AG04449 (cell line): ENCODE measurements around the gene MASP2.
"Not testable (repeated sequence)": the region's sequence is repeated elsewhere in the genome, so short reads cannot be mapped to it uniquely, and the experiment has no call there.

Experiments used
- CTCF ChIA-PET: fragments of 350-600 bp; formaldehyde crosslinking; extraction: SDS; loops from one replicate; lab custom pipeline; 2021; ENCODE audit warnings: antibody characterized with exemption; lab: Yijun Ruan, JAX
- POLR2A ChIA-PET: fragments of 400-600, 350-600 bp; formaldehyde crosslinking; extraction: SDS; loops from one replicate; lab custom pipeline; 2020; ENCODE audit warnings: antibody characterized with exemption, inconsistent platforms; lab: Yijun Ruan, JAX
- DNase-seq: peaks from one replicate; pipeline ENCODE4 v3.0.0-alpha.2; 2010; ENCODE audit warnings: low read depth, low spot score
- H3K4me3 ChIP-seq: 2 replicates; pipeline ENCODE4 v1.5.1; 2011; ENCODE audit warnings: low read depth, mild to moderate bottlenecking, control low read depth, low read length
- TF ChIP-seq, protein P1 (sequence below): IDR thresholded peaks from one replicate; pipeline ENCODE4 v1.5.1; 2011; ENCODE audit warnings: mild to moderate bottlenecking, moderate library complexity, low read length, control low read depth, inconsistent platforms; ENCODE audit not compliant: insufficient read depth; ENCODE audit errors: missing control alignments

The MASP2 gene

DNA sequence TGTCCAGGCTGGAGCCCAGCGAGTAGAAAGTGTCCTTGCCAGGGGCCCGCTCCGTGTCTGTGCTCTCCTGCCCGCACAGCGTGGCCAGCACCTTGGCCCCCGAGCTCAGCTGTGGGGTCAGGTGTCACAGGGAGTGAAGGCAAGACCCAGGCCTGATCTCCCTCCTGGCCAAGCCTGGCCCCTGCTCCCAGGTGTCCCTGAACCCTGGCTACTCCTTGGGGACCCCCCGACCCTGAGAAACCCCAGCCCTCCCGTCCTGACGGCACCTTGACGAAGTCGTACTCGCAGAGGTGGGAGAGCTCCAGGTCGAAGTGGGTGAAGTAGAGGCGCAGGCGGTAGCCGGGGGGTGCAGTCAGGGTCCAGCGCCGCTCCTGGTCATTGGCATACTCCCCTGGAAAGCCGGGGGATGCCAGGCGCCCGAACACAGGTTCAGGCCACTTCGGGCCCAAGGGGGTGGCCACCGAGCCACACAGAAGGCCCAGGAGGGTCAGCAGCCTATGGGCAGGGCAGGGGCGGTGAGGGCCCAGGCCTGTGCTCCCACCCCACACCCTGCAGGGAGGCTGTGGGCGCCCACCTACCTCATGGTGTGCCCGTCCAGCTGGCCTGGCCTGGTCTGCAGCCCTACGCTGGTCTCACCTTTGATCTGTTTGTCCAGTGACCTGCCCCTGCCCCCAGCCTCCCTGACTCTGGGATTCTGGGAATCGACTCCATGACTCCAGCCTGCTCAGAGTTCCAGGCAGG, at the start of gene MASP2:
MASP2 (minus strand) TSS at position 615 of the 741 bp plus-strand sequence; CDS start at position 583, 32 bp downstream.
- POLR2A ChIA-PET, result no interaction called here
- no peak for DNase-seq

DNA sequence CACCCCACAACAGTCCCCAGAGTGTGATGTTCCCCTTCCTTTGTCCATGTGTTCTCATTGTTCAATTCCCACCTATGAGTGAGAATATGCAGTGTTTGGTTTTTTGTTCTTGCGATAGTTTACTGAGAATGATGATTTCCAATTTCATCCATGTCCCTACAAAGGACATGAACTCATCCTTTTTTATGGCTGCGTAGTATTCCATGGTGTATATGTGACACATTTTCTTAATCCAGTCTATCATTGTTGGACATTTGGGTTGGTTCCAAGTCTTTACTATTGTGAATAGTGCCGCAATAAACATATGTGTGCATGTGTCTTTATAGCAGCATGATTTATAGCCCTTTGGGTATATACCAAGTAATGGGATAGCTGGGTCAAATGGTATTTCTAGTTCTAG, 36.7 kb upstream of the MASP2 start:
- CTCF ChIA-PET, result interaction anchor here (1.3 kb wide), 1 partner anchor 47 kb away, joined by 4 read pairs; no protein-coding TSS in a partner anchor
- POLR2A ChIA-PET, DNase-seq, H3K4me3 ChIP-seq: not testable (repeated sequence)

More for the DNA sequence above, at the start of gene MASP2:
- H3K4me3 ChIP-seq, result no peak within 1 kb of the TSS
- TF ChIP-seq, protein P1, sequence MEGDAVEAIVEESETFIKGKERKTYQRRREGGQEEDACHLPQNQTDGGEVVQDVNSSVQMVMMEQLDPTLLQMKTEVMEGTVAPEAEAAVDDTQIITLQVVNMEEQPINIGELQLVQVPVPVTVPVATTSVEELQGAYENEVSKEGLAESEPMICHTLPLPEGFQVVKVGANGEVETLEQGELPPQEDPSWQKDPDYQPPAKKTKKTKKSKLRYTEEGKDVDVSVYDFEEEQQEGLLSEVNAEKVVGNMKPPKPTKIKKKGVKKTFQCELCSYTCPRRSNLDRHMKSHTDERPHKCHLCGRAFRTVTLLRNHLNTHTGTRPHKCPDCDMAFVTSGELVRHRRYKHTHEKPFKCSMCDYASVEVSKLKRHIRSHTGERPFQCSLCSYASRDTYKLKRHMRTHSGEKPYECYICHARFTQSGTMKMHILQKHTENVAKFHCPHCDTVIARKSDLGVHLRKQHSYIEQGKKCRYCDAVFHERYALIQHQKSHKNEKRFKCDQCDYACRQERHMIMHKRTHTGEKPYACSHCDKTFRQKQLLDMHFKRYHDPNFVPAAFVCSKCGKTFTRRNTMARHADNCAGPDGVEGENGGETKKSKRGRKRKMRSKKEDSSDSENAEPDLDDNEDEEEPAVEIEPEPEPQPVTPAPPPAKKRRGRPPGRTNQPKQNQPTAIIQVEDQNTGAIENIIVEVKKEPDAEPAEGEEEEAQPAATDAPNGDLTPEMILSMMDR, result no peak
- CTCF ChIA-PET, result interaction anchor here (13.9 kb wide), 1 partner anchor 8 kb away, joined by 161 read pairs; no protein-coding TSS in a partner anchor

DNA sequence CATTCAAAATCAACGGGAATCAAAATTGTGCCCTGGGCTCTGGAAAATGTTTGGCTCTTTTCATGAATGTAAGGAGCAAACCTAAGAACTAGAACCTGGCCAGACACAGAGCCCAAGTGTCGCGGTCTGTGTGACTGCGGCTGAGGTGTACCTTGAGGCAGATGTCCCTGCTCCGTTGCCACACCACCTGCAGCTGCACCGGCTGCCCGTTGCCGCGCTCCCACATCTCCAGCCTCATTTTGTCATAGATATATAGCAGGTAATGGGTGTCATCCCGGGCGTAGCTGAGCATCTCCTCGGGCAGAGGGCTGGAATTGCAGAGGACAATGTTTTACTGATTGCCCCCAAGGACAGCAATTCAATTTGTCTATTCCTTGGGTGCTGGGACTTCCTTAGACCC, 33.9 kb upstream of the MASP2 start:
- DNase-seq, result no peak
- ChIA-PET CTCF (interaction anchor here (0.8 to 1.2 kb wide), 3 partner anchors 10 to 43 kb away, joined by 3 to 4 read pairs (median 3); no protein-coding TSS in a partner anchor), POLR2A (no interaction called here)
- TF ChIP-seq, protein P1, result no peak
- no peak overlapping the region for H3K4me3 ChIP-seq

DNA sequence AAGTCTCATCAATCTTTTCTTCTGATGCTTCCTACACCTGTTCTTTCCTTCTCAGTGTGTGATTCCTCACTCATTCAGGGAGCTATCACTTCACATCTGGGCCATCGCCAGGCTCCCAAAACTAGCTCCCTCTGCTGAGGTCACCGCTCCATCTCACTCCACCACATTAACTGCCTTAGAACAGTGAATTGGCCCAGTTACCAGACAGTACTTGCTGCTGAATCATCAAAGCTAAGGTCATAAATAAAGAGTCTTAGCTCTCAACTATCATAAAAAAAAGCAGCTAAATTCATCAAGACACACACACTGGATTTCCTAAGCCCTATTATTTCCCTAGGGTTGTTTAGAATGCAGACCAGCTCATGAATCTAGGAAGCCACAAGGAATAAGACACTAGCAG, 31.6 kb upstream of the MASP2 start:
- peak; percentile 53 for DNase-seq
- TF ChIP-seq, protein P1, result no peak
- POLR2A ChIA-PET, result no interaction called here
- H3K4me3 ChIP-seq, result no peak overlapping the region
- CTCF ChIA-PET, result interaction anchor here (1.8 to 4.9 kb wide), 2 partner anchors 10 to 40 kb away, joined by 5 to 29 read pairs; no protein-coding TSS in a partner anchor

DNA sequence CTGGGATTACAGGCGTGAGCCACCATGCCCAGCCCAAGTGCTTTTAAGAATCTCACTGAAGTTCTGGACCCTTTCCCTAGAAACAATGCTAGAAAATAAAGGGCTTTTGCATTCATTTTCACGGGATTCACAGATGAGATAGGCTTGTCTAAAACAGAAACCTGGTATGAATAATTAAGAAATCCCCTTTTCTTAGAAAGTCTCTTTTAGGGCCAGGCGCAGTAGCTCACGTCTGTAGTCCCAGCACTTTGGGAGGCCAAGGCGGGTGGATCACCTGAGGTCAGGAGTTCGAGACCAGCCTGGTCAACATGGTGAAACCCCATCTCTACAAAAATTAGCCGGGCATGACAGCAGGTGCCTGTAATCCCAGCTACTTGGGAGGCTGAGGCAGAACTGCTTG, 26.4 kb upstream of the MASP2 start:
- POLR2A ChIA-PET, DNase-seq, H3K4me3 ChIP-seq: not testable (repeated sequence)
- CTCF ChIA-PET, result interaction anchor here (1.5 kb wide), 1 partner anchor 36 kb away, joined by 4 read pairs; no protein-coding TSS in a partner anchor

DNA sequence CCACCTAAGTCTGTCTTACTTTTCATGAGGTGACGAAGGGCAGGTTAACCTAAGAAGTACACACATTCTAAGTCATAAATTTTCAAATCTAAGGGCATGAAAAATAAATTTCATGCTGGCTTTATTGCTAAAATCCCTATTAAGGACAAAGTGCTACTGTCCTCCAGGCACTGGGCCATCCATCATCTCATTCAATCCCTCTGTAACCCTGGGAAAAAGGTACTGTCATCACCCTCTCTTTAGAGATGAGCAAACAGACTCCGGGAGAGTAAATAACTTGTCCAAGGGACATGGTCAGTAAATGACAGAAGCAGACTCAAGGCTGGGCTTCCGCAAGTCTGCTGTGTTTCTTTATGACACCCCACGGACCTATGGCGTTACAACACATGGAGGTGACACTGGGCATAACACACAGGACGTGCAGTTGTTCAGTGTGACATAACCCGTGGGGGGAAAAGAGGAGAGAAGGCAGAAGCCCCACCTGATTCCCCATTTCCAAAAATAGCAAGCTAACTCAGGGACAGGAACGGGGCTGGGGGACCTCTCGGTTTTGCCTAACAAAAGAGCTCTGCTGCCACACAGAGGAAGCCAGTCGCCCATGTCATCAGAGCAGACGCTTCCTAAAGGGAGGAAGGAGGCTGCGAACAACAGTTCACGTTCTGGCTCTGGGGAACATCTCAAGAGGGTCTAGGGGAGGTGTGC, 25.3 kb upstream of the MASP2 start:
- TF ChIP-seq, protein P1, result no peak
- POLR2A ChIA-PET, result no interaction called here
- DNase-seq, result no peak
- H3K4me3 ChIP-seq, result no peak overlapping the region
- CTCF ChIA-PET, result interaction anchor here (1.5 kb wide), 1 partner anchor 35 kb away, joined by 4 read pairs; no protein-coding TSS in a partner anchor

DNA sequence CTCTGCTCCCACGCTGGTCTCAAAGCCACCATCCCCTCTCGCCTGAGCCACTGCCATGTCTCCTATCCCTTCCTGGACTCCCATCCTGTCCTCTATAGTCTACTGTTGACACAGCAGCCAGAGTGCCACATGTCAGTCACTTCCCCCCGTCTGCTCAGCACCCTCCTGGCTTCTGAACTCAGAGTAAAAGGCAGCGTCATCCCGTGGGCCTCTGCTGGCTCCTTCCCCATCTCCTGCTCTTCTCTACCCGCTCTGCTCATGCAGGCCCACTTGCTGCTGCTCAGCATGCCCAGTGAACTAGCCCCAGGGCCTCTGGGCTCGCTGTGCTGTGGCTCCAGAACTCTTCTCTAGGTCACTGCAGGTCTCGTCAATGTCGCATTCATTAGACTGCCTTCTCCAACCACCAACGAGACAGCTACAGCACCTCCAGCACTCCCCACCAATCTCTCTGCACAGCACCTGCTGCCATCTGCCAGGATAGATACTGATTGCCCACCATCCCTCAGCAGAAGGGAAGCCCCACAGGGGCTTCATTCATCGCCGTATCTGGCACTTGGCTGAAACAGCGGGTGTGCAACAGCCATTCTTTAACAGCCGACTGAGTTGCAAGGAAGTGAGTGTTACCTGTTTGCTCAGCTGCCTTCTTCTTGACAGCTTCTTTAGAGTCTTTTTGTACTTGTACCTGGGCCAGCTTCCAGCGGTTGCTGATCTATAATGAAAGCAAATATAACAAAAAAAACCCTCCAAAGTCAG, 24.6 kb upstream of the MASP2 start:
- DNase-seq, result no peak
- no peak overlapping the region for H3K4me3 ChIP-seq
- TF ChIP-seq, protein P1, result no peak
- CTCF ChIA-PET, result interaction anchor here (1.1 to 2.8 kb wide), 2 partner anchors 11 to 34 kb away, joined by 3 to 12 read pairs; no protein-coding TSS in a partner anchor
- POLR2A ChIA-PET, result no interaction called here
